Heart left ventricle (tissue), 13 donors: ENCODE measurements around the gene NEDD4L.

ENCODE experiments used
- CTCF ChIP-seq, 12 donors: fragments of 200-600 bp; sonication (generic) in 4 of 12; IDR thresholded peaks; one replicate each; pipeline versions ENCODE4 v1.5.0 to v1.8.0; 2018 to 2022; ENCODE audit warnings: antibody characterized with exemption in 12 of 12, mild to moderate bottlenecking in 5 of 12
- POLR2A ChIP-seq, 2 donors: fragments of 450-650 bp; IDR thresholded peaks; one replicate each; pipeline ENCODE4 v1.6.1; 2017; ENCODE audit warnings: antibody characterized with exemption in 2 of 2, mild to moderate bottlenecking in 2 of 2, moderate library complexity in 2 of 2
- donor health status: ischemic (EF 13 %, LVEDD 7.1; RV severe dilation, severe dysfunction).
- donor health status: DM: no; HTN: yes; CAD: no.
- donor health status: DM: no; HTN: no; CAD: no.
- donor health status: ischemic (EF 25% LVEDD 6.9; RV normal size, moderate dysfunction).
- donor health status: ischemic (EF 25% LVEDD 5.7; RV mildly dilated, moderate dysfunction).
- donor health status: ischemic (EF 35%, LVEDD 5.7; RV mildly dilated, moderate dysfunction).
- donor health status: nonischemic (EF 11% LVEDD 7.7; RV severe dilation, severe dysfunction).
- donor health status: DM: yes; HTN: yes; CAD: no.
- donor health status: PGD.
- donor health status: ischemic (EF 29% LVEDD 5.4; RV normal size, mild dysfunction).
- donor health status: nonischemic (EF 23%, LVEDD 6.1; RV moderate dilation, normal function).

- TF ChIP-seq POLR2A (IDR thresholded peaks at IDR 0.05) (no peak), CTCF (IDR thresholded peaks at IDR 0.05) (no peak)
Observed at GRCh38 chr18:58175786-58176176, 131.8 kb downstream of the NEDD4L start.
